DND-41 (cell line): ENCODE measurements around the gene PRKCB.

Experiments
- ATAC-seq: fragments of 200-7000 bp; cut with Tn5 transposase; 3 replicates; pipeline ENCODE4 v1.9.1; 2021; ENCODE audit warnings: low read depth; ENCODE audit not compliant: insufficient read depth
- DNase-seq: peaks from one replicate; pipeline ENCODE4 v3.0.0-alpha.2; 2020
- H2AFZ ChIP-seq: 2 replicates; pipeline ENCODE4 v1.6.0; 2012; ENCODE audit warnings: low read depth, low read length
- H3K27ac ChIP-seq: 2 replicates; pipeline ENCODE4 v1.5.1; 2012; ENCODE audit warnings: low read length, inconsistent platforms
- H3K27me3 ChIP-seq: fragments of 200-600 bp; sonication (generic); 2 replicates; pipeline ENCODE4 v1.6.0; 2012; ENCODE audit warnings: low read length, mild to moderate bottlenecking, inconsistent platforms; ENCODE audit not compliant: insufficient read depth, poor library complexity
- H3K36me3 ChIP-seq: 2 replicates; pipeline ENCODE4 v1.5.1; 2012; ENCODE audit warnings: low read length, inconsistent platforms; ENCODE audit not compliant: insufficient read depth
- H3K4me1 ChIP-seq: 2 replicates; pipeline ENCODE4 v1.5.1; 2012; ENCODE audit warnings: mild to moderate bottlenecking, low read length; ENCODE audit not compliant: insufficient read depth
- H3K4me2 ChIP-seq: 2 replicates; pipeline ENCODE4 v1.6.0; 2012; ENCODE audit warnings: mild to moderate bottlenecking, moderate library complexity, low read length, inconsistent platforms; ENCODE audit not compliant: insufficient read depth
- H3K4me3 ChIP-seq, 2 experiments: fragments of 200-600 bp in 1 of 2; shearing (Covaris generic) in 1 of 2; 2 replicates each; pipeline ENCODE4 v1.5.1; 2012 to 2016; ENCODE audit warnings: inconsistent platforms in 2 of 2, low read length in 2 of 2, mild to moderate bottlenecking in 2 of 2, low read depth in 1 of 2, moderate library complexity in 1 of 2
- H3K79me2 ChIP-seq: 2 replicates; pipeline ENCODE4 v1.6.0; 2012; ENCODE audit warnings: low read length, inconsistent platforms; ENCODE audit not compliant: insufficient read depth
- H3K9ac ChIP-seq: 2 replicates; pipeline ENCODE4 v1.6.0; 2012; ENCODE audit warnings: low read depth, mild to moderate bottlenecking, inconsistent platforms, low read length, moderate library complexity
- H3K9me3 ChIP-seq: 2 replicates; pipeline ENCODE4 v1.5.1; 2012; ENCODE audit warnings: low read length, moderate library complexity, mild to moderate bottlenecking, inconsistent platforms; ENCODE audit not compliant: insufficient read depth, severe bottlenecking
- H4K20me1 ChIP-seq: 2 replicates; pipeline ENCODE4 v1.6.0; 2012; ENCODE audit warnings: low read length; ENCODE audit not compliant: insufficient read depth
- CTCF ChIP-seq: IDR thresholded peaks from 2 replicates; pipeline ENCODE4 v1.5.1; 2012; ENCODE audit warnings: borderline replicate concordance, low read length, moderate library complexity, mild to moderate bottlenecking; ENCODE audit not compliant: poor library complexity, severe bottlenecking; ENCODE audit errors: extremely low read depth
- EZH2 ChIP-seq: IDR thresholded peaks from 3 replicates; pipeline ENCODE4 v1.6.1; 2012; ENCODE audit warnings: borderline replicate concordance, low read depth, mild to moderate bottlenecking, moderate library complexity, low read length, inconsistent platforms; ENCODE audit not compliant: severe bottlenecking

Gene PRKCB

GRCh38 chr16:23902034-23902747 is 66.4 kb downstream of the PRKCB start:
- Histone ChIP-seq H3K27me3 (no peaks in the 10 kb centered on the region), H3K79me2 (peaks cover 57% of the 10 kb centered on the region), H3K4me1 (peaks cover 42% of the 10 kb centered on the region), H2AFZ (no peak overlapping the region), H3K9ac (no peak overlapping the region), H4K20me1 (no peaks in the 10 kb centered on the region), H3K4me2 (no peak overlapping the region), H3K27ac (peak overlapping the region; percentile 62; the same call in 1 of the 2 replicates), H3K4me3 (no peak overlapping the region), H3K9me3 (no peaks in the 10 kb centered on the region), H3K36me3 (no peaks in the 10 kb centered on the region)
- TF ChIP-seq CTCF (no peak), EZH2 (no peak)
- ATAC-seq, result no peak
- no peak for DNase-seq

GRCh38 chr16:23902748-23903414 is 67.1 kb downstream of the PRKCB start:
- TF ChIP-seq EZH2 (no peak), CTCF (no peak)
- Histone ChIP-seq H3K4me1 (peaks cover 35% of the 10 kb centered on the region), H3K9me3 (no peaks in the 10 kb centered on the region), H3K27ac (no peak overlapping the region), H3K27me3 (no peaks in the 10 kb centered on the region), H3K79me2 (peaks cover 64% of the 10 kb centered on the region), H2AFZ (no peak overlapping the region), H4K20me1 (no peaks in the 10 kb centered on the region), H3K4me3 (no peak overlapping the region), H3K4me2 (no peak overlapping the region), H3K36me3 (no peaks in the 10 kb centered on the region), H3K9ac (no peak overlapping the region)
- ATAC-seq, result no peak
- no peak for DNase-seq

- Histone ChIP-seq H3K36me3 (no peaks in the 10 kb centered on the region), H3K4me2 (no peak overlapping the region), H3K4me1 (peaks cover 16% of the 10 kb centered on the region), H3K27me3 (no peaks in the 10 kb centered on the region), H3K9ac (no peak overlapping the region), H3K9me3 (no peaks in the 10 kb centered on the region), H4K20me1 (no peaks in the 10 kb centered on the region), H3K27ac (no peak overlapping the region), H2AFZ (no peak overlapping the region), H3K79me2 (peaks cover 60% of the 10 kb centered on the region), H3K4me3 (no peak overlapping the region)
- no peak for DNase-seq
- ATAC-seq, result no peak
- TF ChIP-seq EZH2 (no peak), CTCF (no peak)
Observed at GRCh38 chr16:23905027-23905426, 69.2 kb downstream of the PRKCB start.
